Measurements from ENCODE around the gene AKAP11.

AKAP11 gene

GRCh38 chr13:42255886-42256285, 16.1 kb upstream of the AKAP11 start:
- Histone ChIP-seq H3K4me1 (ENCODE audit: control insufficient read depth, low read depth, low read length) (peaks cover 3% of the 10 kb centered on the region), H3K9me3 (ENCODE audit: control insufficient read depth, low read depth, low read length) (no peaks in the 10 kb centered on the region), H3K9ac (ENCODE audit: low read length) (no peak overlapping the region), H3K27ac (ENCODE audit: low read length) (no peak overlapping the region), H3K36me3 (ENCODE audit: control insufficient read depth, low read depth, low read length) (no peaks in the 10 kb centered on the region), H3K4me3 (ENCODE audit: low read length) (no peak overlapping the region), H3K27me3 (ENCODE audit: control insufficient read depth, insufficient read depth, low read length) (no peaks in the 10 kb centered on the region)

- Histone ChIP-seq H3K36me3 (ENCODE audit: control insufficient read depth, low read depth, low read length) (no peaks in the 10 kb centered on the region), H3K27me3 (ENCODE audit: control insufficient read depth, insufficient read depth, low read length) (no peaks in the 10 kb centered on the region), H3K9me3 (ENCODE audit: control insufficient read depth, low read depth, low read length) (no peaks in the 10 kb centered on the region), H3K4me1 (ENCODE audit: control insufficient read depth, low read depth, low read length) (peaks cover 3% of the 10 kb centered on the region), H3K27ac (ENCODE audit: low read length) (no peak overlapping the region), H3K4me3 (ENCODE audit: low read length) (no peak overlapping the region), H3K9ac (ENCODE audit: low read length) (no peak overlapping the region)
Measured at GRCh38 chr13:42258747-42259146, 13.2 kb upstream of the AKAP11 start.

GRCh38 chr13:42259515-42259914, 12.4 kb upstream of the AKAP11 start:
- Histone ChIP-seq H3K9ac (ENCODE audit: low read length) (no peak overlapping the region), H3K36me3 (ENCODE audit: control insufficient read depth, low read depth, low read length) (no peaks in the 10 kb centered on the region), H3K9me3 (ENCODE audit: control insufficient read depth, low read depth, low read length) (no peaks in the 10 kb centered on the region), H3K4me1 (ENCODE audit: control insufficient read depth, low read depth, low read length) (peaks cover 3% of the 10 kb centered on the region), H3K4me3 (ENCODE audit: low read length) (no peak overlapping the region), H3K27me3 (ENCODE audit: control insufficient read depth, insufficient read depth, low read length) (no peaks in the 10 kb centered on the region), H3K27ac (ENCODE audit: low read length) (no peak overlapping the region)

- Histone ChIP-seq H3K9me3 (ENCODE audit: control insufficient read depth, low read depth, low read length) (no peaks in the 10 kb centered on the region), H3K27ac (ENCODE audit: low read length) (no peak overlapping the region), H3K9ac (ENCODE audit: low read length) (no peak overlapping the region), H3K27me3 (ENCODE audit: control insufficient read depth, insufficient read depth, low read length) (no peaks in the 10 kb centered on the region), H3K4me1 (ENCODE audit: control insufficient read depth, low read depth, low read length) (peaks cover 3% of the 10 kb centered on the region), H3K4me3 (ENCODE audit: low read length) (no peak overlapping the region), H3K36me3 (ENCODE audit: control insufficient read depth, low read depth, low read length) (no peaks in the 10 kb centered on the region)
Measured at GRCh38 chr13:42260903-42261654, 10.9 kb upstream of the AKAP11 start.

GRCh38 chr13:42266473-42266872, 5.5 kb upstream of the AKAP11 start:
- Histone ChIP-seq H3K9me3 (ENCODE audit: control insufficient read depth, low read depth, low read length) (no peaks in the 10 kb centered on the region), H3K27ac (ENCODE audit: low read length) (no peak overlapping the region), H3K9ac (ENCODE audit: low read length) (no peak overlapping the region), H3K27me3 (ENCODE audit: control insufficient read depth, insufficient read depth, low read length) (no peaks in the 10 kb centered on the region), H3K36me3 (ENCODE audit: control insufficient read depth, low read depth, low read length) (no peaks in the 10 kb centered on the region), H3K4me1 (ENCODE audit: control insufficient read depth, low read depth, low read length) (no peaks in the 10 kb centered on the region), H3K4me3 (ENCODE audit: low read length) (no peak overlapping the region)

GRCh38 chr13:42270160-42270856, 1.6 kb upstream of the AKAP11 start:
- Histone ChIP-seq H3K9me3 (ENCODE audit: control insufficient read depth, low read depth, low read length) (no peaks in the 10 kb centered on the region), H3K4me1 (ENCODE audit: control insufficient read depth, low read depth, low read length) (peaks cover 8% of the 10 kb centered on the region), H3K4me3 (ENCODE audit: low read length) (peak overlapping the region; percentile 76), H3K36me3 (ENCODE audit: control insufficient read depth, low read depth, low read length) (no peaks in the 10 kb centered on the region), H3K27me3 (ENCODE audit: control insufficient read depth, insufficient read depth, low read length) (no peaks in the 10 kb centered on the region), H3K9ac (ENCODE audit: low read length) (no peak overlapping the region), H3K27ac (ENCODE audit: low read length) (no peak overlapping the region)

GRCh38 chr13:42270857-42271215, 1.1 kb upstream of the AKAP11 start:
- H3K4me3 ChIP-seq (ENCODE audit: low read length) = peak overlapping the region; percentile 76
- peak overlapping the region; percentile 56 for H3K9ac ChIP-seq (ENCODE audit: low read length)
- H3K9me3 ChIP-seq (ENCODE audit: control insufficient read depth, low read depth, low read length) = no peaks in the 10 kb centered on the region
- no peak overlapping the region for H3K27ac ChIP-seq (ENCODE audit: low read length)
- no peaks in the 10 kb centered on the region for H3K27me3 ChIP-seq (ENCODE audit: control insufficient read depth, insufficient read depth, low read length)
- H3K36me3 ChIP-seq (ENCODE audit: control insufficient read depth, low read depth, low read length) = no peaks in the 10 kb centered on the region
- peaks cover 8% of the 10 kb centered on the region for H3K4me1 ChIP-seq (ENCODE audit: control insufficient read depth, low read depth, low read length)

- H3K36me3 ChIP-seq (ENCODE audit: control insufficient read depth, low read depth, low read length) = no peaks in the 10 kb centered on the region
- H3K9me3 ChIP-seq (ENCODE audit: control insufficient read depth, low read depth, low read length) = no peaks in the 10 kb centered on the region
- no peaks in the 10 kb centered on the region for H3K27me3 ChIP-seq (ENCODE audit: control insufficient read depth, insufficient read depth, low read length)
- H3K27ac ChIP-seq (ENCODE audit: low read length) = peak overlapping the region; percentile 14
- peaks cover 10% of the 10 kb centered on the region for H3K4me1 ChIP-seq (ENCODE audit: control insufficient read depth, low read depth, low read length)
- peak overlapping the region; percentile 76 for H3K4me3 ChIP-seq (ENCODE audit: low read length)
- peak overlapping the region; percentile 56 for H3K9ac ChIP-seq (ENCODE audit: low read length)
Measured at GRCh38 chr13:42271337-42272114, 426 bp upstream of the AKAP11 start.

- H3K4me1 ChIP-seq (ENCODE audit: control insufficient read depth, low read depth, low read length) = peaks cover 17% of the 10 kb centered on the region
- no peaks in the 10 kb centered on the region for H3K9me3 ChIP-seq (ENCODE audit: control insufficient read depth, low read depth, low read length)
- H3K27ac ChIP-seq (ENCODE audit: low read length) = no peak overlapping the region
- H3K36me3 ChIP-seq (ENCODE audit: control insufficient read depth, low read depth, low read length) = no peaks in the 10 kb centered on the region
- peak overlapping the region; percentile 53 for H3K9ac ChIP-seq (ENCODE audit: low read length)
- H3K27me3 ChIP-seq (ENCODE audit: control insufficient read depth, insufficient read depth, low read length) = no peaks in the 10 kb centered on the region
- H3K4me3 ChIP-seq (ENCODE audit: low read length) = peak overlapping the region; percentile 76
Measured at GRCh38 chr13:42272804-42273175, 838 bp downstream of the AKAP11 start.

GRCh38 chr13:42274386-42275097, 2.6 kb downstream of the AKAP11 start:
- Histone ChIP-seq H3K4me1 (ENCODE audit: control insufficient read depth, low read depth, low read length) (peaks cover 17% of the 10 kb centered on the region), H3K36me3 (ENCODE audit: control insufficient read depth, low read depth, low read length) (no peaks in the 10 kb centered on the region), H3K27ac (ENCODE audit: low read length) (no peak overlapping the region), H3K27me3 (ENCODE audit: control insufficient read depth, insufficient read depth, low read length) (no peaks in the 10 kb centered on the region), H3K9me3 (ENCODE audit: control insufficient read depth, low read depth, low read length) (no peaks in the 10 kb centered on the region), H3K4me3 (ENCODE audit: low read length) (no peak overlapping the region), H3K9ac (ENCODE audit: low read length) (no peak overlapping the region)

GRCh38 chr13:42275098-42275471, 3.1 kb downstream of the AKAP11 start:
- Histone ChIP-seq H3K27me3 (ENCODE audit: control insufficient read depth, insufficient read depth, low read length) (no peaks in the 10 kb centered on the region), H3K9ac (ENCODE audit: low read length) (no peak overlapping the region), H3K36me3 (ENCODE audit: control insufficient read depth, low read depth, low read length) (no peaks in the 10 kb centered on the region), H3K4me1 (ENCODE audit: control insufficient read depth, low read depth, low read length) (peaks cover 17% of the 10 kb centered on the region), H3K4me3 (ENCODE audit: low read length) (no peak overlapping the region), H3K9me3 (ENCODE audit: control insufficient read depth, low read depth, low read length) (no peaks in the 10 kb centered on the region), H3K27ac (ENCODE audit: low read length) (no peak overlapping the region)

Data from iPS-18a (cell line).